Loucy (cell line): ENCODE measurements around the gene RFNG.

ENCODE experiments used
- CTCF ChIP-seq: fragments of 200-600 bp; sonication (generic); conservative IDR thresholded peaks from 2 replicates; pipeline ENCODE4 v1.5.1; 2014; ENCODE audit warnings: mild to moderate bottlenecking, antibody characterized with exemption, low read length
- EZH2phosphoT487 ChIP-seq: fragments of 200-600 bp; IDR thresholded peaks from 2 replicates; pipeline ENCODE4 v1.6.1; 2018; ENCODE audit warnings: antibody characterized with exemption, mild to moderate bottlenecking, moderate library complexity, borderline replicate concordance

GRCh38 chr17:82080048-82080788, 28.6 kb upstream of the RFNG start:
- TF ChIP-seq CTCF: no peak
- no peak for TF ChIP-seq EZH2phosphoT487
